SK-N-SH treated with all-trans-retinoic acid at 6 μM for 48 hours (cell line): Measurements from ENCODE around the gene PARVB.

Source experiments
- ARNTL ChIP-seq: fragments of 450-650 bp; formaldehyde crosslinking; IDR thresholded peaks from 2 replicates; pipeline ENCODE4 v1.5.0; 2020; ENCODE audit warnings: low read depth, mild to moderate bottlenecking, moderate library complexity, borderline replicate concordance
- ESRRG ChIP-seq: fragments of 250-450 bp; sonication (Bioruptor Pico); IDR thresholded peaks from 2 replicates; pipeline ENCODE4 v1.6.1; 2021; ENCODE audit warnings: mild to moderate bottlenecking
- ZC3H10 ChIP-seq: fragments of 250-450 bp; sonication (Bioruptor Pico); IDR thresholded peaks from 2 replicates; pipeline ENCODE4 v1.5.1; 2021; ENCODE audit warnings: mild to moderate bottlenecking, moderate library complexity
- ZFP30 ChIP-seq: fragments of 450-650 bp; formaldehyde crosslinking; IDR thresholded peaks from 2 replicates; pipeline ENCODE4 v1.5.0; 2022; ENCODE audit warnings: mild to moderate bottlenecking, moderate library complexity
- TF ChIP-seq, protein P1 (sequence below): fragments of 250-450 bp; sonication (Bioruptor Pico); IDR thresholded peaks from 2 replicates; pipeline ENCODE4 v1.5.1; 2020; ENCODE audit warnings: low read depth, mild to moderate bottlenecking, moderate library complexity
- TF ChIP-seq, protein P2 (sequence below): fragments of 250-450 bp; sonication (Bioruptor Pico); IDR thresholded peaks from 2 replicates; pipeline ENCODE4 v1.8.0; 2021; ENCODE audit warnings: low read depth, mild to moderate bottlenecking, moderate library complexity, borderline replicate concordance

DNA sequence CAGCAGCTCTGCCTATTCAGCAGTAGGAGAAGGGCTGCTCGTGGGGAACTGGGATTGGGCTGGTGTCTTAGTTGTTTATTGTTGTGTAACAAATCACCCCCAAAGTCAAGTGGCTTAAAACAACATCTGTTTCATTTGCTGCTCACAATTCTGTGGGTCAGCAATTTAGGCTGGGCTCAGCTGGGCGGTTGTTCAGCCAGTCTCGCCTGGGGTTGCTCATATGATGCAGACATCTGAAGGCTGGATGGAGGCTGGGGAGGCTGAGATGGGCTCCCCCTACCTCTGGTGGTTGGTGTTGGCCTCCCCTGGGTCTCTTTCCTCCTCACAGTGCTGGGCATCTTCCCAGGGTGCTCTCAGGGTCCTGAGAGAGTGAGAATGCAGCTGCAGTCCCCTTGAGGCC lies 113.3 kb downstream of the PARVB start:
- TF ChIP-seq ARNTL (CRISPR knock-in tag): no peak
- no peak for TF ChIP-seq ZFP30 (CRISPR knock-in tag)
- TF ChIP-seq ZC3H10 (CRISPR knock-in tag): no peak
- no peak for TF ChIP-seq ESRRG (CRISPR knock-in tag)
- TF ChIP-seq, protein P1, sequence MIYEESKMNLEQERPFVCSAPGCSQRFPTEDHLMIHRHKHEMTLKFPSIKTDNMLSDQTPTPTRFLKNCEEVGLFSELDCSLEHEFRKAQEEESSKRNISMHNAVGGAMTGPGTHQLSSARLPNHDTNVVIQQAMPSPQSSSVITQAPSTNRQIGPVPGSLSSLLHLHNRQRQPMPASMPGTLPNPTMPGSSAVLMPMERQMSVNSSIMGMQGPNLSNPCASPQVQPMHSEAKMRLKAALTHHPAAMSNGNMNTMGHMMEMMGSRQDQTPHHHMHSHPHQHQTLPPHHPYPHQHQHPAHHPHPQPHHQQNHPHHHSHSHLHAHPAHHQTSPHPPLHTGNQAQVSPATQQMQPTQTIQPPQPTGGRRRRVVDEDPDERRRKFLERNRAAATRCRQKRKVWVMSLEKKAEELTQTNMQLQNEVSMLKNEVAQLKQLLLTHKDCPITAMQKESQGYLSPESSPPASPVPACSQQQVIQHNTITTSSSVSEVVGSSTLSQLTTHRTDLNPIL: no peak
- TF ChIP-seq, protein P2, sequence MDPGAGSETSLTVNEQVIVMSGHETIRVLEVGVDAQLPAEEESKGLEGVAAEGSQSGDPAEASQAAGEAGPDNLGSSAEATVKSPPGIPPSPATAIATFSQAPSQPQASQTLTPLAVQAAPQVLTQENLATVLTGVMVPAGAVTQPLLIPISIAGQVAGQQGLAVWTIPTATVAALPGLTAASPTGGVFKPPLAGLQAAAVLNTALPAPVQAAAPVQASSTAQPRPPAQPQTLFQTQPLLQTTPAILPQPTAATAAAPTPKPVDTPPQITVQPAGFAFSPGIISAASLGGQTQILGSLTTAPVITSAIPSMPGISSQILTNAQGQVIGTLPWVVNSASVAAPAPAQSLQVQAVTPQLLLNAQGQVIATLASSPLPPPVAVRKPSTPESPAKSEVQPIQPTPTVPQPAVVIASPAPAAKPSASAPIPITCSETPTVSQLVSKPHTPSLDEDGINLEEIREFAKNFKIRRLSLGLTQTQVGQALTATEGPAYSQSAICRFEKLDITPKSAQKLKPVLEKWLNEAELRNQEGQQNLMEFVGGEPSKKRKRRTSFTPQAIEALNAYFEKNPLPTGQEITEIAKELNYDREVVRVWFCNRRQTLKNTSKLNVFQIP: no peak
